HFFc6 (cell line): ENCODE measurements around the gene TBC1D28. TPM values are rescaled to one million over a fixed set of nuclear protein-coding genes. Genes with fewer than 3 reads are reported as not detected.

Source experiments
- total RNA-seq, 6 experiments: library from RNA; stranded (reverse); fragmentation: NEBNext Ultra II Directional; extraction: Animal tissue kit (Norgen Biotek cat#: 25700); gene quantifications; 2 replicates in 1 of 6; 3 replicates in 5 of 6; pipeline ENCODE4 v1.2.3, GENCODE V29; 2021

Gene TBC1D28
- total RNA-seq, 6 experiments from 2014 or later = not detected

Other genes starting within 250 kb of the TBC1D28 start
- under 1 TPM in 2 of 6 experiments, not detected in 4; 0.17 to 0.23 TPM for gene LGALS9C, start 167.6 kb downstream of the TBC1D28 start, total RNA-seq
- gene FOXO3B, start 37.9 kb upstream of the TBC1D28 start, total RNA-seq = 1 to 10 TPM; 2.4 to 3.7 (median 3.3) TPM
- gene FBXW10, start 99.7 kb upstream of the TBC1D28 start, total RNA-seq = under 1 TPM in 2 of 6 experiments, not detected in 4; 0.05 to 0.07 TPM
- 10 to 100 TPM; 50.0 to 65.2 (median 59.6) TPM for gene TVP23B, start 136.8 kb upstream of the TBC1D28 start, total RNA-seq
- gene PRPSAP2, start 213.7 kb upstream of the TBC1D28 start, total RNA-seq = 10 to 100 TPM; 20.4 to 27.2 (median 23.1) TPM